ENCODE data around the gene MTG2. TPM values are rescaled to one million over a fixed set of nuclear protein-coding genes. Genes with fewer than 3 reads are reported as not detected.

MTG2 gene
- polyA plus RNA-seq, 1 of the 3 experiments (the other 2 are of a cell fraction): 42.9 TPM

DNA sequence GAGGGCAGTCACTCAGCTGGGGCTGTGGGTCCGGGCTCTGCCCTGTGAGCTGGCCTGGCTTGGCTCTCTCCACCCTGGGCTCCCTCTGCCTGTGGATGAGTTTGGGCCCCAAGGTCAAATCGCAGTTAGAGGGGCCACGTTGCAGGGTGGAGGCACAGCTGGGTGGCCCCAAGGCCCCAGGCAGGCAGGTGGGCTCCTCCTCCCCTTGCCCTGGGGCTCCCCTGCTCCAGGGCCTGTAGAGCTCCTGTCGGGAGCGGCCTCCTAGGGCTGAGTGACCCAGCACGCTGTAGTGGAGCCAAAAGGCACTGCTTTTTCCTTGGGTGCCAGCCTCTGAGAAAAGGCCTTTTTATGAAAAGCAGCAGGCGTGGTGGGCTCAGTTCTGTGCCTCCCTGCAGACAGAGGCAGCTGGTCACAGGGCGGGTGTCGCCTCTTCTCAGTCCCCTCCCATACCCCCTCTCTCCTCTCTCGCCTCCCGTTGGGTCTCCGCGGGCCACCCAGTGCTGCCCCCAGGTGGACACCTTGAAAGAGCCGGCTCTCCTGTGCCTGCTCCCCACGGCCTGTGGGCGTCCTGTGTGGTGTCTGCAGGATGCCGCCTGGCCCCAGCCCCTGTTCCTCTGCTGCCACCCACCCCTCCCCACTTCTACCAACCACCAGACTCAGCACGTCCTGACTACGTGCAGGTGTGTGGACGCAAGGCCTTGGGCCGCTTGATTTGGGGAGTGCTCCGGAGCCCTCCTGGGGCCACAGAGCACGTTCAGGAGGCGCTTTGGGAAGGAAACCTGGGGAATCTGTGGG is 26.0 kb upstream of the MTG2 start:
- peaks cover 75% of the 10 kb centered on the region for H3K79me2 ChIP-seq (ENCODE audit: insufficient read depth)
- peaks cover 0 to 5% of the 10 kb centered on the region in 2 experiments; a peak in 1 of 4 replicates for H3K4me1 ChIP-seq (ENCODE audit: control insufficient read depth in 1 of 2, insufficient read depth in 2 of 2, low read depth in 1 of 2, low read length in 1 of 2)
- H3K9me2 ChIP-seq: no peaks in the 10 kb centered on the region
- ChIA-PET CTCF (interaction anchor here (0.6 to 2.2 kb wide), 23 partner anchors 8 to 312 kb away, joined by 3 to 23 read pairs (median 3); no protein-coding TSS in a partner anchor), POLR2A (interaction anchor here (0.6 kb wide), 1 partner anchor 18 kb away, joined by 3 read pairs; no protein-coding TSS in a partner anchor)
- H3K27me3 ChIP-seq (ENCODE audit: insufficient read depth): no peaks in the 10 kb centered on the region
- H3K27ac ChIP-seq (ENCODE audit: low read depth in 2 of 2, low read length in 1 of 2): peak overlapping the region in 1 of 2 experiments; percentile 9; a peak in 1 of 4 replicates
- TF ChIP-seq RAD21 (IDR thresholded peaks at IDR 0.05; ENCODE audit: low read length) (peak; percentile 63), SMC3 (IDR thresholded peaks at IDR 0.05; ENCODE audit: low read depth, low read length) (peak; percentile 60), TCF12 (IDR thresholded peaks at IDR 0.05) (no peak), MXI1 (IDR thresholded peaks at IDR 0.05; ENCODE audit: low read depth, low read length) (0 out of 2 replicates have a peak, but pooled peaks have one; percentile 28)
- TF ChIP-seq, protein P1, sequence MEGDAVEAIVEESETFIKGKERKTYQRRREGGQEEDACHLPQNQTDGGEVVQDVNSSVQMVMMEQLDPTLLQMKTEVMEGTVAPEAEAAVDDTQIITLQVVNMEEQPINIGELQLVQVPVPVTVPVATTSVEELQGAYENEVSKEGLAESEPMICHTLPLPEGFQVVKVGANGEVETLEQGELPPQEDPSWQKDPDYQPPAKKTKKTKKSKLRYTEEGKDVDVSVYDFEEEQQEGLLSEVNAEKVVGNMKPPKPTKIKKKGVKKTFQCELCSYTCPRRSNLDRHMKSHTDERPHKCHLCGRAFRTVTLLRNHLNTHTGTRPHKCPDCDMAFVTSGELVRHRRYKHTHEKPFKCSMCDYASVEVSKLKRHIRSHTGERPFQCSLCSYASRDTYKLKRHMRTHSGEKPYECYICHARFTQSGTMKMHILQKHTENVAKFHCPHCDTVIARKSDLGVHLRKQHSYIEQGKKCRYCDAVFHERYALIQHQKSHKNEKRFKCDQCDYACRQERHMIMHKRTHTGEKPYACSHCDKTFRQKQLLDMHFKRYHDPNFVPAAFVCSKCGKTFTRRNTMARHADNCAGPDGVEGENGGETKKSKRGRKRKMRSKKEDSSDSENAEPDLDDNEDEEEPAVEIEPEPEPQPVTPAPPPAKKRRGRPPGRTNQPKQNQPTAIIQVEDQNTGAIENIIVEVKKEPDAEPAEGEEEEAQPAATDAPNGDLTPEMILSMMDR (IDR thresholded peaks at IDR 0.05): peak; percentile 71
- 55% methylated on average over 6 of the region's 24 CpGs for WGBS (ENCODE audit: low lambda C conversion rate)
- H3F3A ChIP-seq (replicated peaks; ENCODE audit: insufficient read depth): no peaks in the 10 kb centered on the region
- no peak overlapping the region for H3K4me2 ChIP-seq
- no peaks in the 10 kb centered on the region for H3K9me3 ChIP-seq
- H3K4me3 ChIP-seq (ENCODE audit: low read depth in 2 of 2, low read length in 1 of 2): no peak overlapping the region
- peak; percentile 96 for DNase-seq
- no peak overlapping the region for H3K9ac ChIP-seq
- H3K36me3 ChIP-seq (replicated peaks in 1 of 2; ENCODE audit: control insufficient read depth in 1 of 2, insufficient read depth in 2 of 2, low read length in 1 of 2): peaks cover 13 to 22% of the 10 kb centered on the region in 2 experiments
- no peak overlapping the region for H2AFZ ChIP-seq (ENCODE audit: low read depth)
- peaks cover 61% of the 10 kb centered on the region for H4K20me1 ChIP-seq (ENCODE audit: insufficient read depth)

DNA sequence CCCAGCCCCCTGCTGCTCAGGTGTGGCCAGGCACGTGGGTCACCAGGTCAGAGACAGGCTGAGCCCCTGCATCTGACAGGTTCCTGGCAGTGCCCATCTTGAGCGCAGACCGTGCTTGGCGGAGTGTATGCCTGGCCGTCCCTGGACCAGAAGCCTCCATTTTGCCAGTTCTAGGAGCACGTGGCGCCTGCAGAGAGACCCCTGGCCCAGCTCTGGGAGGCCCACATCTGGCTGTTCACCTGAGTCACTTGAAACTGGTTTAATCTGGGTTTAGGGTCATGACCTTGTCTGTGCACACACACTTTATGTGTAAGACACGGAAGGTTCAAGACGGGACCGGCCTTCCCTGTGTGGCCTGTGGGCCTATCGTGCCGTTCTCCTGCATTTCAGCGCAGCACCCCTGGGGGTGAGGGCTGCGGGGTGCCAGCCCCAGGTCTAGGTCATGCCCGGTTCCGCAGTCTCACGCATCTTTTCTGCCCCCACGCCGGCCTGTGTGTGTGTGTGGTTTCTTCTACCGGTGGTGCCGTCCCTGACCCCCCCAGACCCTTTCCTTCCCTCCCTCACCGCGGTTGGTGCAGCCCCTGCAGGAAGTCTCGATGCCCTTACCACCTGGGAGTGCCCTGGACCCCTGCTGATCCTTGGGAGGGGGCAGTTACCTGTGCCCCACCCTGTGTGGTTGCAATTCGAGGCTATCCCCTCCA is 25.3 kb upstream of the MTG2 start:
- Histone ChIP-seq H2AFZ (ENCODE audit: low read depth) (no peak overlapping the region), H3K9me2 (no peaks in the 10 kb centered on the region), H3K9ac (no peak overlapping the region), H3K27me3 (ENCODE audit: insufficient read depth) (no peaks in the 10 kb centered on the region), H3K4me1 (ENCODE audit: control insufficient read depth in 1 of 2, insufficient read depth in 2 of 2, low read depth in 1 of 2, low read length in 1 of 2) (peaks cover 0 to 5% of the 10 kb centered on the region in 2 experiments; a peak in 1 of 4 replicates), H4K20me1 (ENCODE audit: insufficient read depth) (peaks cover 54% of the 10 kb centered on the region), H3K9me3 (no peaks in the 10 kb centered on the region), H3K4me3 (ENCODE audit: low read depth in 2 of 2, low read length in 1 of 2) (no peak overlapping the region), H3K79me2 (ENCODE audit: insufficient read depth) (peaks cover 69% of the 10 kb centered on the region), H3K36me3 (replicated peaks in 1 of 2; ENCODE audit: control insufficient read depth in 1 of 2, insufficient read depth in 2 of 2, low read length in 1 of 2) (peaks cover 12 to 20% of the 10 kb centered on the region in 2 experiments), H3K27ac (ENCODE audit: low read depth in 2 of 2, low read length in 1 of 2) (no peak overlapping the region; a peak in 1 of 4 replicates), H3K4me2 (no peak overlapping the region), H3F3A (replicated peaks; ENCODE audit: insufficient read depth) (no peaks in the 10 kb centered on the region)
- TF ChIP-seq FOXM1 (IDR thresholded peaks at IDR 0.05; ENCODE audit: low read depth) (no peak), EP300 (IDR thresholded peaks at IDR 0.05; ENCODE audit: borderline replicate concordance in 1 of 2, low read depth in 1 of 2, low read length in 1 of 2) (no peak), SMC3 (IDR thresholded peaks at IDR 0.05; ENCODE audit: low read depth, low read length) (no peak), SIN3A (IDR thresholded peaks at IDR 0.05; ENCODE audit: borderline replicate concordance, low read depth, low read length) (no peak), NFIC (IDR thresholded peaks at IDR 0.05; ENCODE audit: borderline replicate concordance) (no peak), YY1 (IDR thresholded peaks at IDR 0.05; ENCODE audit: low read depth) (no peak), RAD21 (IDR thresholded peaks at IDR 0.05; ENCODE audit: low read length) (no peak), TCF12 (IDR thresholded peaks at IDR 0.05) (no peak), MXI1 (IDR thresholded peaks at IDR 0.05; ENCODE audit: low read depth, low read length) (no peak), TAF1 (IDR thresholded peaks at IDR 0.05; ENCODE audit: borderline replicate concordance, low read depth, low read length) (no peak), MEF2A (IDR thresholded peaks at IDR 0.05; ENCODE audit: borderline replicate concordance, low read depth) (no peak)
- TF ChIP-seq, protein P2, sequence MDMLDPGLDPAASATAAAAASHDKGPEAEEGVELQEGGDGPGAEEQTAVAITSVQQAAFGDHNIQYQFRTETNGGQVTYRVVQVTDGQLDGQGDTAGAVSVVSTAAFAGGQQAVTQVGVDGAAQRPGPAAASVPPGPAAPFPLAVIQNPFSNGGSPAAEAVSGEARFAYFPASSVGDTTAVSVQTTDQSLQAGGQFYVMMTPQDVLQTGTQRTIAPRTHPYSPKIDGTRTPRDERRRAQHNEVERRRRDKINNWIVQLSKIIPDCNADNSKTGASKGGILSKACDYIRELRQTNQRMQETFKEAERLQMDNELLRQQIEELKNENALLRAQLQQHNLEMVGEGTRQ (IDR thresholded peaks at IDR 0.05; ENCODE audit: borderline replicate concordance, low read depth, low read length): no peak
- TF ChIP-seq, protein P3, sequence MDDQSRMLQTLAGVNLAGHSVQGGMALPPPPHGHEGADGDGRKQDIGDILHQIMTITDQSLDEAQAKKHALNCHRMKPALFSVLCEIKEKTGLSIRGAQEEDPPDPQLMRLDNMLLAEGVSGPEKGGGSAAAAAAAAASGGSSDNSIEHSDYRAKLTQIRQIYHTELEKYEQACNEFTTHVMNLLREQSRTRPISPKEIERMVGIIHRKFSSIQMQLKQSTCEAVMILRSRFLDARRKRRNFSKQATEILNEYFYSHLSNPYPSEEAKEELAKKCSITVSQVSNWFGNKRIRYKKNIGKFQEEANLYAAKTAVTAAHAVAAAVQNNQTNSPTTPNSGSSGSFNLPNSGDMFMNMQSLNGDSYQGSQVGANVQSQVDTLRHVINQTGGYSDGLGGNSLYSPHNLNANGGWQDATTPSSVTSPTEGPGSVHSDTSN (IDR thresholded peaks at IDR 0.05): no peak
- TF ChIP-seq, protein P4, sequence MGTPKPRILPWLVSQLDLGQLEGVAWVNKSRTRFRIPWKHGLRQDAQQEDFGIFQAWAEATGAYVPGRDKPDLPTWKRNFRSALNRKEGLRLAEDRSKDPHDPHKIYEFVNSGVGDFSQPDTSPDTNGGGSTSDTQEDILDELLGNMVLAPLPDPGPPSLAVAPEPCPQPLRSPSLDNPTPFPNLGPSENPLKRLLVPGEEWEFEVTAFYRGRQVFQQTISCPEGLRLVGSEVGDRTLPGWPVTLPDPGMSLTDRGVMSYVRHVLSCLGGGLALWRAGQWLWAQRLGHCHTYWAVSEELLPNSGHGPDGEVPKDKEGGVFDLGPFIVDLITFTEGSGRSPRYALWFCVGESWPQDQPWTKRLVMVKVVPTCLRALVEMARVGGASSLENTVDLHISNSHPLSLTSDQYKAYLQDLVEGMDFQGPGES (IDR thresholded peaks at IDR 0.05; ENCODE audit: low read depth, low read length): no peak
- TF ChIP-seq, protein P5, sequence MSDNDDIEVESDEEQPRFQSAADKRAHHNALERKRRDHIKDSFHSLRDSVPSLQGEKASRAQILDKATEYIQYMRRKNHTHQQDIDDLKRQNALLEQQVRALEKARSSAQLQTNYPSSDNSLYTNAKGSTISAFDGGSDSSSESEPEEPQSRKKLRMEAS (IDR thresholded peaks at IDR 0.05; ENCODE audit: low read depth): no peak
- ChIA-PET POLR2A (no interaction called here), CTCF (interaction anchor here (0.6 to 2.2 kb wide), 8 partner anchors 10 to 153 kb away, joined by 3 to 23 read pairs (median 6); no protein-coding TSS in a partner anchor)
- DNase-seq: no peak
- 95% methylated on average over 9 of the region's 25 CpGs for WGBS (ENCODE audit: low lambda C conversion rate)
